Measurements from ENCODE around the gene KCND2. TPM values are rescaled to one million over a fixed set of nuclear protein-coding genes. Genes with fewer than 3 reads are reported as not detected.

The KCND2 gene
- total and polyA plus RNA-seq, 2 experiments from 2014 or later: 0.45 to 2.2 TPM

DNA sequence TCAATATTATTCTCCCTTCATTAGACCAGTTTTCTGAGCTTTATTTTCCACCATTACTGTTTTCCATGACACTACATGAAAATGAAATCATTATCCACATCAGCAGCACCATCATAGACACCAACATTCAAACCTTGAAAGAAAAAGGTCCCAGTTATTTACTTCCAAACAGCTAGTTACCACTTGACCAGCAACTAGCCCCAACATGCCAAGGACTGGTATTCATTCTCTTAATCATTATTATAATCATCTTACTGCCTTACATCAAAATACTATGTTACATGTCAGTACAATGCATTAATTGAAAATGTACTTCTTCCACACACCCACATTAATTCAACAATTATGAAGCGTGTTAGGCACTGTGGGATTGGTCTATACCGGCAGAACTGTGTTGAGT, 385.5 kb downstream of the KCND2 start:
- Histone ChIP-seq H3K4me1 (ENCODE audit: low read depth) (no peaks in the 10 kb centered on the region), H3K27me3 (no peaks in the 10 kb centered on the region), H3K4me3 (no peak overlapping the region), H3K36me3 (no peaks in the 10 kb centered on the region), H3K27ac (no peak overlapping the region), H3K9me3 (ENCODE audit: low read depth) (no peaks in the 10 kb centered on the region)
- TF ChIP-seq, protein P1, sequence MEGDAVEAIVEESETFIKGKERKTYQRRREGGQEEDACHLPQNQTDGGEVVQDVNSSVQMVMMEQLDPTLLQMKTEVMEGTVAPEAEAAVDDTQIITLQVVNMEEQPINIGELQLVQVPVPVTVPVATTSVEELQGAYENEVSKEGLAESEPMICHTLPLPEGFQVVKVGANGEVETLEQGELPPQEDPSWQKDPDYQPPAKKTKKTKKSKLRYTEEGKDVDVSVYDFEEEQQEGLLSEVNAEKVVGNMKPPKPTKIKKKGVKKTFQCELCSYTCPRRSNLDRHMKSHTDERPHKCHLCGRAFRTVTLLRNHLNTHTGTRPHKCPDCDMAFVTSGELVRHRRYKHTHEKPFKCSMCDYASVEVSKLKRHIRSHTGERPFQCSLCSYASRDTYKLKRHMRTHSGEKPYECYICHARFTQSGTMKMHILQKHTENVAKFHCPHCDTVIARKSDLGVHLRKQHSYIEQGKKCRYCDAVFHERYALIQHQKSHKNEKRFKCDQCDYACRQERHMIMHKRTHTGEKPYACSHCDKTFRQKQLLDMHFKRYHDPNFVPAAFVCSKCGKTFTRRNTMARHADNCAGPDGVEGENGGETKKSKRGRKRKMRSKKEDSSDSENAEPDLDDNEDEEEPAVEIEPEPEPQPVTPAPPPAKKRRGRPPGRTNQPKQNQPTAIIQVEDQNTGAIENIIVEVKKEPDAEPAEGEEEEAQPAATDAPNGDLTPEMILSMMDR (IDR thresholded peaks at IDR 0.05; ENCODE audit: low read depth, low read length): no peak
- DNase-seq (ENCODE audit: low read depth in 1 of 2, low spot score in 1 of 2): no peak

DNA sequence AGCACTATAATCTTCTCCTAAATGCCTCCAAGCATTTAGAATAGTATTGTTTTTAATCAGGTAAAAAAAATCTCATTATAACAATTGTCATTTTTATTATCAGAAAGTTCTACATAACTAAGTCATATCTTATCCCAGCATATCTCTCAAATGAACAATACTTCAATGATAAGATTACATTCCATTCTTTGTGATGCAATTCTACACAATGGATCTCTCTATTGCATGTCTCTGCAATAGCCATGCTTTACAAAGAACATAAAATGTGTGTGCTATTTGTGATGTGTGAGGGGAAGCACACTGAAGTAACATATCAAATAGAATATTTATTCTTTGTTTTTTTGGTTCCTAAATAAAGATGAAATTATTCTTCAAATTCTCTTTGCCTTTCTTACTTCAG, 389.3 kb downstream of the KCND2 start:
- H3K4me1 ChIP-seq (ENCODE audit: low read depth): no peaks in the 10 kb centered on the region
- no peak overlapping the region for H3K4me3 ChIP-seq
- H3K27me3 ChIP-seq: no peaks in the 10 kb centered on the region
- H3K27ac ChIP-seq: no peak overlapping the region
- TF ChIP-seq, protein P1 (IDR thresholded peaks at IDR 0.05; ENCODE audit: low read depth, low read length): no peak
- no peaks in the 10 kb centered on the region for H3K36me3 ChIP-seq
- peak in 1 of 2 donors; percentile 11 for DNase-seq (ENCODE audit: low read depth in 1 of 2, low spot score in 1 of 2)
- H3K9me3 ChIP-seq (ENCODE audit: low read depth): no peaks in the 10 kb centered on the region

DNA sequence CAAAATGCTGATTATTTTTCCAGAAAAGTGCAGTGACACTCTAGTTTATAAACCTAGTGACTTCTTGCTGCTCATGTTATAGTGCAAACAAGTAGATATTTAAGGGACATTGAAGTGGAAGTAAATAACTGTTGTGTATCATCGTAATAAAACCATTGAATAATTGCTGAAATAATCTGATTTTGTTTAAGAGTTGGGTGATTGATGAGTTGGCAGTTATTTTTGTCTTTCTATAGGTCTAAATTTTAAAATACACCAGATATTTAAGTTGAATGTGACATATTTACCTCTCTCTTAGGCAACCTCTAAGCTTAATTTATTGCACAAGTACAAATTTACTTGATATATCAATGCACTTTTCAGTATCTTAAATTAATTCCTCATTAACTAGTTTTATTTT, 392.1 kb downstream of the KCND2 start:
- H3K27ac ChIP-seq: no peak overlapping the region
- H3K36me3 ChIP-seq: no peaks in the 10 kb centered on the region
- H3K9me3 ChIP-seq (ENCODE audit: low read depth): no peaks in the 10 kb centered on the region
- TF ChIP-seq, protein P1 (IDR thresholded peaks at IDR 0.05; ENCODE audit: low read depth, low read length): no peak
- H3K27me3 ChIP-seq: no peaks in the 10 kb centered on the region
- no peaks in the 10 kb centered on the region for H3K4me1 ChIP-seq (ENCODE audit: low read depth)
- DNase-seq (ENCODE audit: low read depth in 1 of 2, low spot score in 1 of 2): no peak
- H3K4me3 ChIP-seq: no peak overlapping the region

DNA sequence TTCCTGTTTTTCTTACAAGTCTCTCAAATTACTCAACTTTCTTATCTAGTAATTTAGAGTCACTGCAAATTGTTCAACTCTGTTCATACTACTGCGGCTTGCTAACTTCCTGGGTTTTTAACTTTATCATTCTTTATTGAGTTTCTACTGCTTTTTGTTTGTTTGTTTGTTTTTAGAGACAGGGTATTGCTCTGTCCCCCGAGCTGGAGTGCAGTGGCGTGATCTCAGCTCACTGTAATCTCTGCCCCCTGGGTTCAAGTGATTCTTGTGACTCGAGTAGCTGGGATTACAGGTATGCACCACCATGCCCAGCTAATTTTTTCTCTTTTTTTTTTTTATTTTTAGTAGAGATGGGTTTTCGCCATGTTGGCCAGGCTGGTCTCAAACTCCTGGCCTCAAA, 402.1 kb downstream of the KCND2 start:
- Histone ChIP-seq H3K9me3 (ENCODE audit: low read depth) (no peaks in the 10 kb centered on the region), H3K27ac (no peak overlapping the region), H3K4me1 (ENCODE audit: low read depth) (no peaks in the 10 kb centered on the region), H3K27me3 (no peaks in the 10 kb centered on the region), H3K4me3 (no peak overlapping the region), H3K36me3 (no peaks in the 10 kb centered on the region)
- DNase-seq (ENCODE audit: low read depth in 1 of 2, low spot score in 1 of 2): no peak
- TF ChIP-seq, protein P1 (IDR thresholded peaks at IDR 0.05; ENCODE audit: low read depth, low read length): no peak

DNA sequence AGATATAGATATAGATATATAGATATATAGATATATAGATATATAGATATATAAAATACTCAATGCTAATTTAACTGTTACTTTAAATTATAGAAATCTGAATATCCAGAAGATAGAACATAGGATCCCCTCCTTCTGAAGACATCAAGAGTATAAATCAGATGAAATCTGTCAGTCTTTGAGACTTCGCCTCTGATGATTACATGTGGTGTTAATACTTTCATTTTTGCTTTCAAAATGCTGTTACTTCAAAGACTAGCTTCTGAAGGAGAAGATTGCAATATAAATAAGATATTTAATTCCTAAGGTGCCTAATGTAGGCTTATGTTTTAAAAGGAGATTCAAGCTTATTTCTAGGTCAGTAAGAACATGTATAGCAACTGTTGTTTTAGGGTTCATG, 404.6 kb downstream of the KCND2 start:
- no peaks in the 10 kb centered on the region for H3K27me3 ChIP-seq
- DNase-seq (ENCODE audit: low read depth in 1 of 2, low spot score in 1 of 2): no peak
- no peak overlapping the region for H3K4me3 ChIP-seq
- H3K4me1 ChIP-seq (ENCODE audit: low read depth): no peaks in the 10 kb centered on the region
- TF ChIP-seq, protein P1 (IDR thresholded peaks at IDR 0.05; ENCODE audit: low read depth, low read length): no peak
- H3K36me3 ChIP-seq: no peaks in the 10 kb centered on the region
- H3K9me3 ChIP-seq (ENCODE audit: low read depth): no peaks in the 10 kb centered on the region
- H3K27ac ChIP-seq: no peak overlapping the region

DNA sequence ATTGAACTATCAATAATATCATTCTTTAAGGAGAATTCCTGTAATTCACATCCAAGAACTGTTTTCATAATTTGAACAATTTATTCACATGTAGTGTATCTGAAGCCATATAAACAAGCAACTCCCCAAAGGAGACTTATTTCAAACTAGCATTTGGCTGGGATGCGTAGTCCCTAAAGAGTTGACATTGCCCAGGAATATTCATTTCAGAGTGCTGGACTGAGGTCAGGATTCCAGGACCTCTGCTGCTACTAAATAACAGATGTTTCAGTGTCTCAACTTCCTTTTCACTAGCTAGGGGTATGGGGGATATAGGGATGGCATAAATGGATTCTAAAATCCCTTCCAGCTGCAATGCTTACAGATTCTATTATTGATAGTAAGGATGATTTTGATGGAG, 408.0 kb downstream of the KCND2 start:
- TF ChIP-seq, protein P1 (IDR thresholded peaks at IDR 0.05; ENCODE audit: low read depth, low read length): no peak
- DNase-seq (ENCODE audit: low read depth in 1 of 2, low spot score in 1 of 2): no peak
- no peaks in the 10 kb centered on the region for H3K36me3 ChIP-seq

More for the DNA sequence above, 408.0 kb downstream of the KCND2 start:
- H3K4me1 ChIP-seq (ENCODE audit: low read depth): no peaks in the 10 kb centered on the region
- H3K4me3 ChIP-seq: no peak overlapping the region
- no peaks in the 10 kb centered on the region for H3K27me3 ChIP-seq
- H3K27ac ChIP-seq: no peak overlapping the region
- no peaks in the 10 kb centered on the region for H3K9me3 ChIP-seq (ENCODE audit: low read depth)
